CD14-positive monocyte (primary cell): ENCODE results near the gene TJP1. TPM values are rescaled to one million over a fixed set of nuclear protein-coding genes. Genes with fewer than 3 reads are reported as not detected.

Source experiments
- DNase-seq, 3 donors: peaks; one replicate each; pipeline ENCODE4 v3.0.0-alpha.2; 2011 to 2022
- H2AFZ ChIP-seq: 2 replicates; pipeline ENCODE4 v1.6.0; 2012; ENCODE audit warnings: mild to moderate bottlenecking, low read depth, low read length, inconsistent platforms; ENCODE audit not compliant: insufficient read depth, poor library complexity, severe bottlenecking
- H3K27ac ChIP-seq, 2 donors: 1 replicate in 1 of 2; 2 replicates in 1 of 2; pipeline ENCODE4 v1.5.1; 2012 to 2013; ENCODE audit warnings: low read length in 2 of 2, control low read depth in 1 of 2, inconsistent platforms in 1 of 2, low read depth in 1 of 2, mild to moderate bottlenecking in 1 of 2
- H3K27me3 ChIP-seq, 2 donors: one replicate each; pipeline versions ENCODE4 v1.6.0 to v1.6.1; 2011 to 2013; ENCODE audit warnings: low read length in 2 of 2; ENCODE audit not compliant: control insufficient read depth in 2 of 2, insufficient read depth in 2 of 2
- H3K36me3 ChIP-seq, 2 donors: replicated peaks in 1 of 2; 1 replicate in 1 of 2; 2 replicates in 1 of 2; pipeline versions ENCODE4 v1.5.1 to v1.6.1; 2012 to 2013; ENCODE audit warnings: low read length in 2 of 2, control low read depth in 1 of 2, inconsistent platforms in 1 of 2, mild to moderate bottlenecking in 1 of 2; ENCODE audit not compliant: insufficient read depth in 2 of 2, control insufficient read depth in 1 of 2
- H3K4me1 ChIP-seq, 2 donors: 1 replicate in 1 of 2; 2 replicates in 1 of 2; pipeline versions ENCODE4 v1.5.1 to v1.6.1; 2012 to 2013; ENCODE audit warnings: low read length in 2 of 2, control low read depth in 1 of 2, inconsistent platforms in 1 of 2, mild to moderate bottlenecking in 1 of 2, moderate library complexity in 1 of 2; ENCODE audit not compliant: insufficient read depth in 2 of 2, control insufficient read depth in 1 of 2
- H3K4me2 ChIP-seq: replicated peaks from 2 replicates; pipeline ENCODE3; 2012; ENCODE audit warnings: low read length, moderate library complexity, mild to moderate bottlenecking; ENCODE audit not compliant: poor library complexity, severe bottlenecking; ENCODE audit errors: extremely low read depth
- H3K4me3 ChIP-seq, 3 experiments: fragments of 200-600 bp in 1 of 3; sonication (generic) in 1 of 3; replicated peaks in 1 of 3; 1 replicate in 2 of 3; 2 replicates in 1 of 3; pipeline ENCODE4 v1.5.1; 2011 to 2013; ENCODE audit warnings: low read length in 3 of 3, mild to moderate bottlenecking in 3 of 3, control low read depth in 2 of 3, low read depth in 2 of 3, inconsistent platforms in 1 of 3, moderate library complexity in 1 of 3
- H3K79me2 ChIP-seq: 2 replicates; pipeline ENCODE4 v1.6.0; 2012; ENCODE audit warnings: mild to moderate bottlenecking, control low read depth, inconsistent platforms, low read length, moderate library complexity; ENCODE audit not compliant: insufficient read depth
- H3K9ac ChIP-seq: 2 replicates; pipeline ENCODE4 v1.6.0; 2017; ENCODE audit warnings: low read length, mild to moderate bottlenecking; ENCODE audit not compliant: insufficient read depth, poor library complexity, severe bottlenecking
- H3K9me3 ChIP-seq, 2 donors: replicated peaks in 1 of 2; 1 replicate in 1 of 2; 2 replicates in 1 of 2; pipeline versions ENCODE4 v1.5.1 to v1.6.1; 2012 to 2013; ENCODE audit warnings: low read length in 2 of 2, control low read depth in 1 of 2; ENCODE audit not compliant: control insufficient read depth in 1 of 2, insufficient read depth in 1 of 2
- H4K20me1 ChIP-seq: 2 replicates; pipeline ENCODE4 v1.6.0; 2012; ENCODE audit warnings: mild to moderate bottlenecking, low read length, control low read depth, moderate library complexity; ENCODE audit not compliant: insufficient read depth
- H3K27ac Mint-ChIP-seq, 7 donors: one replicate each; pipeline ENCODE4 v1.8.0; 2020; ENCODE audit warnings: mild to moderate bottlenecking in 7 of 7, mixed read lengths in 7 of 7, moderate library complexity in 6 of 7, inconsistent platforms in 2 of 7
- H3K27me3 Mint-ChIP-seq, 3 donors: one replicate each; pipeline ENCODE4 v1.8.0; 2021 to 2022; ENCODE audit warnings: low read depth in 3 of 3, mild to moderate bottlenecking in 3 of 3, mixed read lengths in 3 of 3, moderate library complexity in 3 of 3, inconsistent platforms in 1 of 3
- H3K36me3 Mint-ChIP-seq, 2 donors: one replicate each; pipeline ENCODE4 v1.8.0; 2020; ENCODE audit warnings: mixed read lengths in 2 of 2, inconsistent platforms in 1 of 2, mild to moderate bottlenecking in 1 of 2
- H3K4me1 Mint-ChIP-seq: one replicate; pipeline ENCODE4 v1.8.0; 2020; ENCODE audit warnings: mild to moderate bottlenecking, mixed read lengths
- H3K4me3 Mint-ChIP-seq, 2 donors: one replicate each; pipeline ENCODE4 v1.8.0; 2020; ENCODE audit warnings: mild to moderate bottlenecking in 2 of 2, mixed read lengths in 2 of 2, moderate library complexity in 1 of 2
- H3K9me3 Mint-ChIP-seq, 7 donors: one replicate each; pipeline ENCODE4 v1.8.0; 2020 to 2022; ENCODE audit warnings: mixed read lengths in 7 of 7, mild to moderate bottlenecking in 6 of 7, moderate library complexity in 6 of 7, inconsistent platforms in 2 of 7
- WGBS: methylation state at CpG from one replicate; pipeline ENCODE4 v1.1.5; 2013; ENCODE audit warnings: missing lambda C conversion rate; ENCODE audit not compliant: insufficient coverage; 5-methylcytosine and 5-hydroxymethylcytosine counted together
- intact Hi-C, 2 donors: fragments of 100-400 bp; cut with micrococcal nuclease; formaldehyde crosslinking; loops; one replicate each; pipeline versions ENCODE4 v1.15.0 to v1.15.1; 2023
- polyA plus RNA-seq, 3 donors: library from polyadenylated mRNA; depleted of rRNA in 1 of 3; unstranded in 2 of 3; stranded (reverse) in 1 of 3; fragments of 300-500 nt in 2 of 3; fragments of >200 nt in 1 of 3; fragmentation: Illumina TruSeq in 2 of 3; gene quantifications; 1 replicate in 2 of 3; 2 replicates in 1 of 3; pipeline ENCODE4 v1.2.3, GENCODE V29; 2012 to 2021
- small RNA-seq: library from RNA; depleted of rRNA; stranded (forward); fragments of <200 nt; gene quantifications from one replicate; pipeline ENCODE3, GENCODE V24; 2012; ENCODE audit warnings: low read depth; ENCODE audit not compliant: insufficient read length
- TF ChIP-seq, protein P1 (sequence below): fragments of 200-600 bp; IDR thresholded peaks from one replicate; pipeline ENCODE4 v1.8.0; 2022; ENCODE audit warnings: antibody characterized with exemption, mild to moderate bottlenecking

TJP1 gene
- polyA plus RNA-seq, 3 donors, result not detected

DNA sequence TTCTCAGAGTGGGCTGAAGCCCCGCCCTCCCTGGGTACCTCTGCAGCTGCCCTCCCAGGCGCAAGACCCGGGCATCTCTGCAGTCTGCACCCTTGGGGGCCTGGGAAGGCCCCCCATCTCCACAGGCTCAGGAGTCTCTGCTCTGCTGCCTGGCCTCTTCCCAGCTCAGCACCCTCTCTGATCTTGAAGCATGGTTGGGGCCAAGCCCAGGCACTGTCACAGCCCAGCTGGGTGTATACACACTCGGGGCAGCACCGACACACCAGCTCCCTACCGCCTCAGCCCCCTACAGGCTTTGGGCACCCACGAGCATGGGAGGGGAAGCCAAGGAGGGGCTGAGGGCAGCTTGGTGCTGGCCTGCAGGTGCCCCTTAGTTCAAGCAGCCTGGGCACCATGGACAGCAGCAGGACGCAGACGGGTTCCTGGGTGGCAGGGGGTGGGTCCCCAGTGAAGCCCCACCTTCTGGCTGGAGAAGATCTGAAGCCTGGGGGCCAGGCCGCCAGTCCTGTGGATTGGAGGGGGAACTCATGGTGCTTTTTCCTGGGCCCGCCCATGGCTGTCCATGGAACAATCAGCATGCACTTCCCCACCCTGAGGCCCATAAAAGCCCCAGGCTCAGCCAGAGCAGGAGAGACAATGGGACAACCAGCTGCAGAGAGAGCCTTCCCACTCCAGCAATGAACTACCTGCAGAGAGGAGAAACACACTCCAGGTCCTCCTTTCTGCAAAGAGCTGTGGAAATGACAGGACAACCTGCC is 170.6 kb downstream of the TJP1 start:
- H3K79me2 ChIP-seq, result no peaks in the 10 kb centered on the region
- intact Hi-C loops, result no loop called here
- no peak overlapping the region for H3K4me3 Mint-ChIP-seq
- peaks cover 13 to 29% (median 18%) of the 10 kb centered on the region in 7 donors for H3K9me3 Mint-ChIP-seq
- DNase-seq, result no peak
- WGBS, result 84% methylated on average over 10 of the region's 11 CpGs
- H4K20me1 ChIP-seq, result no peaks in the 10 kb centered on the region
- no peak overlapping the region for H3K9ac ChIP-seq
- TF ChIP-seq, protein P1, sequence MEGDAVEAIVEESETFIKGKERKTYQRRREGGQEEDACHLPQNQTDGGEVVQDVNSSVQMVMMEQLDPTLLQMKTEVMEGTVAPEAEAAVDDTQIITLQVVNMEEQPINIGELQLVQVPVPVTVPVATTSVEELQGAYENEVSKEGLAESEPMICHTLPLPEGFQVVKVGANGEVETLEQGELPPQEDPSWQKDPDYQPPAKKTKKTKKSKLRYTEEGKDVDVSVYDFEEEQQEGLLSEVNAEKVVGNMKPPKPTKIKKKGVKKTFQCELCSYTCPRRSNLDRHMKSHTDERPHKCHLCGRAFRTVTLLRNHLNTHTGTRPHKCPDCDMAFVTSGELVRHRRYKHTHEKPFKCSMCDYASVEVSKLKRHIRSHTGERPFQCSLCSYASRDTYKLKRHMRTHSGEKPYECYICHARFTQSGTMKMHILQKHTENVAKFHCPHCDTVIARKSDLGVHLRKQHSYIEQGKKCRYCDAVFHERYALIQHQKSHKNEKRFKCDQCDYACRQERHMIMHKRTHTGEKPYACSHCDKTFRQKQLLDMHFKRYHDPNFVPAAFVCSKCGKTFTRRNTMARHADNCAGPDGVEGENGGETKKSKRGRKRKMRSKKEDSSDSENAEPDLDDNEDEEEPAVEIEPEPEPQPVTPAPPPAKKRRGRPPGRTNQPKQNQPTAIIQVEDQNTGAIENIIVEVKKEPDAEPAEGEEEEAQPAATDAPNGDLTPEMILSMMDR, result no peak
- H3K36me3 ChIP-seq, result no peaks in the 10 kb centered on the region
- no peak overlapping the region for H3K4me3 ChIP-seq
- H3K4me1 Mint-ChIP-seq, result no peaks in the 10 kb centered on the region
- no peaks in the 10 kb centered on the region for H3K27me3 ChIP-seq
- H3K9me3 ChIP-seq, result peaks cover 20 to 27% of the 10 kb centered on the region in 2 donors
- no peak overlapping the region for H3K27ac ChIP-seq
- H3K27ac Mint-ChIP-seq, result no peak overlapping the region
- no peaks in the 10 kb centered on the region for H3K4me1 ChIP-seq
- no peaks in the 10 kb centered on the region for H3K36me3 Mint-ChIP-seq
- no peak overlapping the region for H3K4me2 ChIP-seq
- peaks cover 0 to 4% (median 2%) of the 10 kb centered on the region in 3 donors for H3K27me3 Mint-ChIP-seq
- H2AFZ ChIP-seq, result no peak overlapping the region

Small RNA genes within 50 kb of the gene (small RNA-seq; reads per million reads assigned to genes)
- not detected for gene HMGN2P5
